K562 (cell line): Measurements from ENCODE around the gene CAPZA1. TPM values are rescaled to one million over a fixed set of nuclear protein-coding genes. Genes with fewer than 3 reads are reported as not detected.
A peak's percentile ranks its signal among the peaks of the same experiment; 100 is the strongest.

Experiments used
- FOXA3 ChIP-seq, 2 experiments: fragments of 450-650 bp in 1 of 2; sonication (generic) in 1 of 2; formaldehyde crosslinking; IDR thresholded peaks in 1 of 2; conservative IDR thresholded peaks in 1 of 2; 2 replicates each; pipeline versions ENCODE4 v1.4.0 to v1.8.0; 2020 to 2022; ENCODE audit warnings: mild to moderate bottlenecking in 2 of 2, missing genetic modification reagents in 1 of 2
- FOXP1 ChIP-seq: sonication (generic); formaldehyde crosslinking; IDR thresholded peaks from 2 replicates; pipeline ENCODE4 v1.8.0; 2022; ENCODE audit warnings: mild to moderate bottlenecking, missing genetic modification reagents
- HNRNPH1 ChIP-seq: fragments of 200-400 bp; formaldehyde crosslinking; optimal IDR thresholded peaks from 2 replicates; pipeline ENCODE3; 2017; ENCODE audit warnings: low read depth, mild to moderate bottlenecking, low read length, moderate library complexity
- HNRNPK ChIP-seq: fragments of 200-400 bp; formaldehyde crosslinking; IDR thresholded peaks from one replicate; pipeline ENCODE4 v1.6.1; 2018; ENCODE audit warnings: mild to moderate bottlenecking, low read depth, low read length; ENCODE audit not compliant: poor library complexity, severe bottlenecking
- YY1 ChIP-seq, 3 experiments: IDR thresholded peaks; 2 replicates each; pipeline ENCODE4 v1.6.1; 2011; ENCODE audit warnings: low read length in 2 of 3, mild to moderate bottlenecking in 2 of 3, moderate library complexity in 2 of 3, borderline replicate concordance in 1 of 3, control low read depth in 1 of 3, low read depth in 1 of 3; ENCODE audit not compliant: insufficient read depth in 3 of 3, insufficient replicate concordance in 2 of 3, control insufficient read depth in 1 of 3, insufficient read length in 1 of 3; ENCODE audit errors: extremely low read depth in 1 of 3
- ZNF551 ChIP-seq: fragments of 250-450 bp; sonication (Bioruptor Pico); IDR thresholded peaks from 2 replicates; pipeline ENCODE4 v1.5.0; 2021; ENCODE audit warnings: mild to moderate bottlenecking, moderate library complexity
- polyA plus RNA-seq, 8 experiments: library from polyadenylated mRNA; depleted of rRNA in 4 of 8; stranded (reverse) in 5 of 8; unstranded in 3 of 8; fragments of >200 nt; fragmentation: Nextera tagmentation in 2 of 8; fragmentation: Illumina TruSeq in 1 of 8; extraction: Ambion mirVana in 2 of 8; extraction: Trizol in 1 of 8; gene quantifications; 2 replicates each; pipeline versions ENCODE4 v1.2.1 to v1.2.3, GENCODE V29; 2011 to 2014; ENCODE audit warnings: inconsistent platforms in 1 of 8, missing spikeins in 1 of 8
- total RNA-seq, 7 experiments: library from RNA; depleted of rRNA in 6 of 7; stranded (reverse); fragments of >200 nt in 6 of 7; fragmentation: Illumina TruSeq in 2 of 7; extraction: Trizol in 2 of 7; gene quantifications; 2 replicates each; pipeline versions ENCODE4 v1.2.1 to v1.2.3, GENCODE V29; 2011 to 2021; ENCODE audit warnings: low replicate concordance in 1 of 7
- TF ChIP-seq, protein P1 (sequence below): sonication (generic); formaldehyde crosslinking; IDR thresholded peaks from 2 replicates; pipeline ENCODE4 v1.8.1; 2023; ENCODE audit warnings: mild to moderate bottlenecking, missing genetic modification reagents
- TF ChIP-seq, protein P2 (sequence below): fragments of 450-650 bp; conservative IDR thresholded peaks from 2 replicates; pipeline ENCODE4 v1.6.1; 2016; ENCODE audit warnings: missing genetic modification characterization, low read depth, mild to moderate bottlenecking, control low read depth, missing compliant biosample characterization
- TF ChIP-seq, protein P3 (sequence below): fragments of 450-650 bp; IDR thresholded peaks from 2 replicates; pipeline ENCODE4 v1.6.1; 2016; ENCODE audit warnings: mild to moderate bottlenecking, moderate library complexity

Gene CAPZA1
- total and polyA plus RNA-seq, 9 of the 15 experiments (the other 6 are each of a cell fraction or from before 2014, with no cell fraction given): 237 to 1,020 (median 306) TPM

DNA sequence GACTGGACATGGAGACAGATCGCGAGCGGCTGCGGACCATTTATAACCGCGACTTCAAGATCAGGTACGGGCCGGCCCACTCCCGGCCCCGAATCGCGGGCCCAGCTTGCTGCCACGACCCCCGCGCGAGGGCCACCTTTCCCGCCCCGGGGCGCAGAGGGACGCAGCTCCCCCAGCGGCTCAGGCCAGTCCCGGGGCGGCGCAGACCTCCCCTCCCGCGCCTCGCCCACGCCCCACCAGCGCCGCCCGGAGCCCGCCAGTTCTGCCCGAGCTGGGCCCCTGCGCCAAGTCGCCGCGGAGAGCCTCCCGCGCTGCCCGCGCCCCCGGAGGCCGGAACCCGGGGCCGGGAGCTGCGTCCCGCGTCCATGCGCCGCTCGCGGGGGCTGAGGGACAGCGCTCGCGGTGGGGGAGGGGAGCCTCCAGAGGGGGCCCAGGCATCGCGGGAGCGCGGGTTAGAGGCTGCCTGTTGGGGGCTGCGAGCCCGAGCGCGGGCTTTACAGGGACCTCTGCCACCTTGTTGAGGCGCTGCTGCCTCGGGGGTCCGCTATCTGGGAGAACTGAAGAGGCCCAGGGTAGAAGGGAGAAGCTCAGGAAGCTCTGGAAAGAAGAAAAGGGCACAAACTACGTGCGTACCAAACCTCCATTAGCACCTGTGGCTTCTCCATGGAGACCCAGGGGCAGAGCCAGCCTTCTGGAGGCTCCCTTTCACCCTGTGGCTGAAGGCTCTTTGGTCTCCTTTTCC is 55.5 kb downstream of the CAPZA1 start (continued):
- TF ChIP-seq, protein P1, sequence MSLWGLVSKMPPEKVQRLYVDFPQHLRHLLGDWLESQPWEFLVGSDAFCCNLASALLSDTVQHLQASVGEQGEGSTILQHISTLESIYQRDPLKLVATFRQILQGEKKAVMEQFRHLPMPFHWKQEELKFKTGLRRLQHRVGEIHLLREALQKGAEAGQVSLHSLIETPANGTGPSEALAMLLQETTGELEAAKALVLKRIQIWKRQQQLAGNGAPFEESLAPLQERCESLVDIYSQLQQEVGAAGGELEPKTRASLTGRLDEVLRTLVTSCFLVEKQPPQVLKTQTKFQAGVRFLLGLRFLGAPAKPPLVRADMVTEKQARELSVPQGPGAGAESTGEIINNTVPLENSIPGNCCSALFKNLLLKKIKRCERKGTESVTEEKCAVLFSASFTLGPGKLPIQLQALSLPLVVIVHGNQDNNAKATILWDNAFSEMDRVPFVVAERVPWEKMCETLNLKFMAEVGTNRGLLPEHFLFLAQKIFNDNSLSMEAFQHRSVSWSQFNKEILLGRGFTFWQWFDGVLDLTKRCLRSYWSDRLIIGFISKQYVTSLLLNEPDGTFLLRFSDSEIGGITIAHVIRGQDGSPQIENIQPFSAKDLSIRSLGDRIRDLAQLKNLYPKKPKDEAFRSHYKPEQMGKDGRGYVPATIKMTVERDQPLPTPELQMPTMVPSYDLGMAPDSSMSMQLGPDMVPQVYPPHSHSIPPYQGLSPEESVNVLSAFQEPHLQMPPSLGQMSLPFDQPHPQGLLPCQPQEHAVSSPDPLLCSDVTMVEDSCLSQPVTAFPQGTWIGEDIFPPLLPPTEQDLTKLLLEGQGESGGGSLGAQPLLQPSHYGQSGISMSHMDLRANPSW (CRISPR knock-in tag): peak; percentile 69; the same call in 1 of the 2 replicates
- TF ChIP-seq HNRNPK (no peak), FOXP1 (peak; percentile 14; the same call in 1 of the 2 replicates), ZNF551 (CRISPR knock-in tag) (no peak), YY1 (IDR thresholded peaks at IDR 0.05; ENCODE audit: borderline replicate concordance in 1 of 3, control insufficient read depth in 1 of 3, extremely low read depth in 1 of 3, insufficient read depth in 3 of 3, insufficient read length in 1 of 3, insufficient replicate concordance in 2 of 3, low read depth in 1 of 3, low read length in 2 of 3) (peak in 2 of 3 experiments; percentile 39 to 64), HNRNPH1 (no peak), FOXA3 (CRISPR knock-in tag; conservative IDR thresholded peaks at IDR 0.05 in 1 of 2, IDR thresholded peaks at IDR 0.05 in 1 of 2) (no peak)
- TF ChIP-seq, protein P2, sequence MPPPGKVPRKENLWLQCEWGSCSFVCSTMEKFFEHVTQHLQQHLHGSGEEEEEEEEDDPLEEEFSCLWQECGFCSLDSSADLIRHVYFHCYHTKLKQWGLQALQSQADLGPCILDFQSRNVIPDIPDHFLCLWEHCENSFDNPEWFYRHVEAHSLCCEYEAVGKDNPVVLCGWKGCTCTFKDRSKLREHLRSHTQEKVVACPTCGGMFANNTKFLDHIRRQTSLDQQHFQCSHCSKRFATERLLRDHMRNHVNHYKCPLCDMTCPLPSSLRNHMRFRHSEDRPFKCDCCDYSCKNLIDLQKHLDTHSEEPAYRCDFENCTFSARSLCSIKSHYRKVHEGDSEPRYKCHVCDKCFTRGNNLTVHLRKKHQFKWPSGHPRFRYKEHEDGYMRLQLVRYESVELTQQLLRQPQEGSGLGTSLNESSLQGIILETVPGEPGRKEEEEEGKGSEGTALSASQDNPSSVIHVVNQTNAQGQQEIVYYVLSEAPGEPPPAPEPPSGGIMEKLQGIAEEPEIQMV (tag): 0 out of 2 replicates have a peak, but pooled peaks have one; percentile 15
- TF ChIP-seq, protein P3, sequence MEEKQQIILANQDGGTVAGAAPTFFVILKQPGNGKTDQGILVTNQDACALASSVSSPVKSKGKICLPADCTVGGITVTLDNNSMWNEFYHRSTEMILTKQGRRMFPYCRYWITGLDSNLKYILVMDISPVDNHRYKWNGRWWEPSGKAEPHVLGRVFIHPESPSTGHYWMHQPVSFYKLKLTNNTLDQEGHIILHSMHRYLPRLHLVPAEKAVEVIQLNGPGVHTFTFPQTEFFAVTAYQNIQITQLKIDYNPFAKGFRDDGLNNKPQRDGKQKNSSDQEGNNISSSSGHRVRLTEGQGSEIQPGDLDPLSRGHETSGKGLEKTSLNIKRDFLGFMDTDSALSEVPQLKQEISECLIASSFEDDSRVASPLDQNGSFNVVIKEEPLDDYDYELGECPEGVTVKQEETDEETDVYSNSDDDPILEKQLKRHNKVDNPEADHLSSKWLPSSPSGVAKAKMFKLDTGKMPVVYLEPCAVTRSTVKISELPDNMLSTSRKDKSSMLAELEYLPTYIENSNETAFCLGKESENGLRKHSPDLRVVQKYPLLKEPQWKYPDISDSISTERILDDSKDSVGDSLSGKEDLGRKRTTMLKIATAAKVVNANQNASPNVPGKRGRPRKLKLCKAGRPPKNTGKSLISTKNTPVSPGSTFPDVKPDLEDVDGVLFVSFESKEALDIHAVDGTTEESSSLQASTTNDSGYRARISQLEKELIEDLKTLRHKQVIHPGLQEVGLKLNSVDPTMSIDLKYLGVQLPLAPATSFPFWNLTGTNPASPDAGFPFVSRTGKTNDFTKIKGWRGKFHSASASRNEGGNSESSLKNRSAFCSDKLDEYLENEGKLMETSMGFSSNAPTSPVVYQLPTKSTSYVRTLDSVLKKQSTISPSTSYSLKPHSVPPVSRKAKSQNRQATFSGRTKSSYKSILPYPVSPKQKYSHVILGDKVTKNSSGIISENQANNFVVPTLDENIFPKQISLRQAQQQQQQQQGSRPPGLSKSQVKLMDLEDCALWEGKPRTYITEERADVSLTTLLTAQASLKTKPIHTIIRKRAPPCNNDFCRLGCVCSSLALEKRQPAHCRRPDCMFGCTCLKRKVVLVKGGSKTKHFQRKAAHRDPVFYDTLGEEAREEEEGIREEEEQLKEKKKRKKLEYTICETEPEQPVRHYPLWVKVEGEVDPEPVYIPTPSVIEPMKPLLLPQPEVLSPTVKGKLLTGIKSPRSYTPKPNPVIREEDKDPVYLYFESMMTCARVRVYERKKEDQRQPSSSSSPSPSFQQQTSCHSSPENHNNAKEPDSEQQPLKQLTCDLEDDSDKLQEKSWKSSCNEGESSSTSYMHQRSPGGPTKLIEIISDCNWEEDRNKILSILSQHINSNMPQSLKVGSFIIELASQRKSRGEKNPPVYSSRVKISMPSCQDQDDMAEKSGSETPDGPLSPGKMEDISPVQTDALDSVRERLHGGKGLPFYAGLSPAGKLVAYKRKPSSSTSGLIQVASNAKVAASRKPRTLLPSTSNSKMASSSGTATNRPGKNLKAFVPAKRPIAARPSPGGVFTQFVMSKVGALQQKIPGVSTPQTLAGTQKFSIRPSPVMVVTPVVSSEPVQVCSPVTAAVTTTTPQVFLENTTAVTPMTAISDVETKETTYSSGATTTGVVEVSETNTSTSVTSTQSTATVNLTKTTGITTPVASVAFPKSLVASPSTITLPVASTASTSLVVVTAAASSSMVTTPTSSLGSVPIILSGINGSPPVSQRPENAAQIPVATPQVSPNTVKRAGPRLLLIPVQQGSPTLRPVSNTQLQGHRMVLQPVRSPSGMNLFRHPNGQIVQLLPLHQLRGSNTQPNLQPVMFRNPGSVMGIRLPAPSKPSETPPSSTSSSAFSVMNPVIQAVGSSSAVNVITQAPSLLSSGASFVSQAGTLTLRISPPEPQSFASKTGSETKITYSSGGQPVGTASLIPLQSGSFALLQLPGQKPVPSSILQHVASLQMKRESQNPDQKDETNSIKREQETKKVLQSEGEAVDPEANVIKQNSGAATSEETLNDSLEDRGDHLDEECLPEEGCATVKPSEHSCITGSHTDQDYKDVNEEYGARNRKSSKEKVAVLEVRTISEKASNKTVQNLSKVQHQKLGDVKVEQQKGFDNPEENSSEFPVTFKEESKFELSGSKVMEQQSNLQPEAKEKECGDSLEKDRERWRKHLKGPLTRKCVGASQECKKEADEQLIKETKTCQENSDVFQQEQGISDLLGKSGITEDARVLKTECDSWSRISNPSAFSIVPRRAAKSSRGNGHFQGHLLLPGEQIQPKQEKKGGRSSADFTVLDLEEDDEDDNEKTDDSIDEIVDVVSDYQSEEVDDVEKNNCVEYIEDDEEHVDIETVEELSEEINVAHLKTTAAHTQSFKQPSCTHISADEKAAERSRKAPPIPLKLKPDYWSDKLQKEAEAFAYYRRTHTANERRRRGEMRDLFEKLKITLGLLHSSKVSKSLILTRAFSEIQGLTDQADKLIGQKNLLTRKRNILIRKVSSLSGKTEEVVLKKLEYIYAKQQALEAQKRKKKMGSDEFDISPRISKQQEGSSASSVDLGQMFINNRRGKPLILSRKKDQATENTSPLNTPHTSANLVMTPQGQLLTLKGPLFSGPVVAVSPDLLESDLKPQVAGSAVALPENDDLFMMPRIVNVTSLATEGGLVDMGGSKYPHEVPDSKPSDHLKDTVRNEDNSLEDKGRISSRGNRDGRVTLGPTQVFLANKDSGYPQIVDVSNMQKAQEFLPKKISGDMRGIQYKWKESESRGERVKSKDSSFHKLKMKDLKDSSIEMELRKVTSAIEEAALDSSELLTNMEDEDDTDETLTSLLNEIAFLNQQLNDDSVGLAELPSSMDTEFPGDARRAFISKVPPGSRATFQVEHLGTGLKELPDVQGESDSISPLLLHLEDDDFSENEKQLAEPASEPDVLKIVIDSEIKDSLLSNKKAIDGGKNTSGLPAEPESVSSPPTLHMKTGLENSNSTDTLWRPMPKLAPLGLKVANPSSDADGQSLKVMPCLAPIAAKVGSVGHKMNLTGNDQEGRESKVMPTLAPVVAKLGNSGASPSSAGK: no peak; the same call in 1 of the 2 replicates
